Renal pelvis (tissue), 12 donors: ENCODE measurements around the gene SRCIN1. TPM values are rescaled to one million over a fixed set of nuclear protein-coding genes. Genes with fewer than 3 reads are reported as not detected.
"Not testable (repeated sequence)": the region's sequence is repeated elsewhere in the genome, so short reads cannot be mapped to it uniquely, and the experiment has no call there.

Experiments used
- DNase-seq: peaks from one replicate; pipeline ENCODE4 v3.0.0-alpha.2; 2013
- long read RNA-seq, 16 experiments: transcript quantifications; one replicate each; lab custom pipeline, GENCODE V29; 2026
- polyA plus RNA-seq, 3 donors: library from polyadenylated mRNA; unstranded; fragments of 120-200 nt; gene quantifications; one replicate each; pipeline ENCODE4 v1.2.1, GENCODE V29; 2013; ENCODE audit not compliant: insufficient read length in 3 of 3

Gene SRCIN1, protein sequence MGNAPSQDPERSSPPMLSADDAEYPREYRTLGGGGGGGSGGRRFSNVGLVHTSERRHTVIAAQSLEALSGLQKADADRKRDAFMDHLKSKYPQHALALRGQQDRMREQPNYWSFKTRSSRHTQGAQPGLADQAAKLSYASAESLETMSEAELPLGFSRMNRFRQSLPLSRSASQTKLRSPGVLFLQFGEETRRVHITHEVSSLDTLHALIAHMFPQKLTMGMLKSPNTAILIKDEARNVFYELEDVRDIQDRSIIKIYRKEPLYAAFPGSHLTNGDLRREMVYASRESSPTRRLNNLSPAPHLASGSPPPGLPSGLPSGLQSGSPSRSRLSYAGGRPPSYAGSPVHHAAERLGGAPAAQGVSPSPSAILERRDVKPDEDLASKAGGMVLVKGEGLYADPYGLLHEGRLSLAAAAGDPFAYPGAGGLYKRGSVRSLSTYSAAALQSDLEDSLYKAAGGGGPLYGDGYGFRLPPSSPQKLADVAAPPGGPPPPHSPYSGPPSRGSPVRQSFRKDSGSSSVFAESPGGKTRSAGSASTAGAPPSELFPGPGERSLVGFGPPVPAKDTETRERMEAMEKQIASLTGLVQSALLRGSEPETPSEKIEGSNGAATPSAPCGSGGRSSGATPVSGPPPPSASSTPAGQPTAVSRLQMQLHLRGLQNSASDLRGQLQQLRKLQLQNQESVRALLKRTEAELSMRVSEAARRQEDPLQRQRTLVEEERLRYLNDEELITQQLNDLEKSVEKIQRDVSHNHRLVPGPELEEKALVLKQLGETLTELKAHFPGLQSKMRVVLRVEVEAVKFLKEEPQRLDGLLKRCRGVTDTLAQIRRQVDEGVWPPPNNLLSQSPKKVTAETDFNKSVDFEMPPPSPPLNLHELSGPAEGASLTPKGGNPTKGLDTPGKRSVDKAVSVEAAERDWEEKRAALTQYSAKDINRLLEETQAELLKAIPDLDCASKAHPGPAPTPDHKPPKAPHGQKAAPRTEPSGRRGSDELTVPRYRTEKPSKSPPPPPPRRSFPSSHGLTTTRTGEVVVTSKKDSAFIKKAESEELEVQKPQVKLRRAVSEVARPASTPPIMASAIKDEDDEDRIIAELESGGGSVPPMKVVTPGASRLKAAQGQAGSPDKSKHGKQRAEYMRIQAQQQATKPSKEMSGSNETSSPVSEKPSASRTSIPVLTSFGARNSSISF
- polyA plus RNA-seq = 1 to 10 TPM; 4.2 to 6.7 (median 6.2) TPM
- long read RNA-seq, donor 1 = 0 reads
- long read RNA-seq, donor 2 = 0 reads
- long read RNA-seq, donor 3 = 0 reads
- long read RNA-seq, donor 4 = 0 reads
- long read RNA-seq, donor 5 = 0 reads
- long read RNA-seq, donor 6 = 0 reads
- long read RNA-seq, donor 7 = 0 reads
- long read RNA-seq, donor 8, partial matches to known transcripts = 0 of 1 reads
- long read RNA-seq, donor 8, other reads (novel, unspliced or antisense) = 0 of 1 reads
- long read RNA-seq, donor 9 = 0 reads
- long read RNA-seq, donor 10 = 0 reads
- long read RNA-seq, donor 11 = 0 reads
- long read RNA-seq, donor 12, partial matches to known transcripts = 53 of 60 reads
- long read RNA-seq, donor 12, other reads (novel, unspliced or antisense) = 6 of 60 reads
- long read RNA-seq, donor 13 = 0 reads
- long read RNA-seq, donor 14 = 0 reads
- long read RNA-seq, donor 15 = 0 reads
- long read RNA-seq, donor 16 = 0 reads

DNA sequence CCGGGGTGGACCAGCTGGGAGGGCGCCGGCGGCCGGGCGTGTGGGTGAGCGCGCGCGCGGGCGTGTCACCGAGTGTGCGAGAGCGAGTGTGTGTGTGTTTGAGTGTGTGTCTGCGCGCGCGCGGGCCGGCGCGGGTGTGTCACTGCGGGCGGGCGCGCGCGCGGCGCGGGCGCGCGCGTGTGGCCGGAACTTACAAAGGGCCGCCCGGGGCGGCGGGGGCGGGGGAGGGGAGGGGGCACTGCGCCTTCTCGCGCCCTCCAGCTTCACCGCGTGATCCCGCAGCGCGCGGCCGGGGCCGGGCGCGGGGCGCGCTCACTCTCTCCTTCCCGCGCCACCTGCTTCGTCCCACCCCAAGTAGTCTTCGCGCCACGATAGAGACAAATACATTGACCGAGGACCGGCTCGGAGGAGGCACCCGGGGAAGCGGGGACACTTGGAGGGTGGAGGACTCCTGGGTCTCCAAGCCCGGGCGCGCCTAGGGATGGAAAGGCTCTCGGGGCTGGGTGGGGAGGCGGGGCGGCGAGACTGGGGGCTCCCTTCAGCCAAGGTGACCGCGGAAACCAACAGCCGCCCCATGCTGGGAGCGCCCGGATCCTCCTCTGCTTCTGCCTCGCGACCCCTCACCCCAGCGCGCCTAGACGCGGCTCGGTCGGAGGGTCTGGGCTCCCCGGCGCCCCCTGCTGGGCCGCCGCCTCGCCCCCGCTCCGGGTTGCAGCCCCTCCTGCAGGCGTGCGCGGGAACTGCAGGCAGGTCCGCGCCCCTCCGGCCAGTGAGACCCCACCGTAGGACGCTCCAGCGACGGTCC lies at the start of gene SRCIN1:
SRCIN1 (minus strand) TSS at position 112 of the 805 bp plus-strand sequence. CDS start 247 bp downstream, outside the sequence.
- DNase-seq = no peak

DNA sequence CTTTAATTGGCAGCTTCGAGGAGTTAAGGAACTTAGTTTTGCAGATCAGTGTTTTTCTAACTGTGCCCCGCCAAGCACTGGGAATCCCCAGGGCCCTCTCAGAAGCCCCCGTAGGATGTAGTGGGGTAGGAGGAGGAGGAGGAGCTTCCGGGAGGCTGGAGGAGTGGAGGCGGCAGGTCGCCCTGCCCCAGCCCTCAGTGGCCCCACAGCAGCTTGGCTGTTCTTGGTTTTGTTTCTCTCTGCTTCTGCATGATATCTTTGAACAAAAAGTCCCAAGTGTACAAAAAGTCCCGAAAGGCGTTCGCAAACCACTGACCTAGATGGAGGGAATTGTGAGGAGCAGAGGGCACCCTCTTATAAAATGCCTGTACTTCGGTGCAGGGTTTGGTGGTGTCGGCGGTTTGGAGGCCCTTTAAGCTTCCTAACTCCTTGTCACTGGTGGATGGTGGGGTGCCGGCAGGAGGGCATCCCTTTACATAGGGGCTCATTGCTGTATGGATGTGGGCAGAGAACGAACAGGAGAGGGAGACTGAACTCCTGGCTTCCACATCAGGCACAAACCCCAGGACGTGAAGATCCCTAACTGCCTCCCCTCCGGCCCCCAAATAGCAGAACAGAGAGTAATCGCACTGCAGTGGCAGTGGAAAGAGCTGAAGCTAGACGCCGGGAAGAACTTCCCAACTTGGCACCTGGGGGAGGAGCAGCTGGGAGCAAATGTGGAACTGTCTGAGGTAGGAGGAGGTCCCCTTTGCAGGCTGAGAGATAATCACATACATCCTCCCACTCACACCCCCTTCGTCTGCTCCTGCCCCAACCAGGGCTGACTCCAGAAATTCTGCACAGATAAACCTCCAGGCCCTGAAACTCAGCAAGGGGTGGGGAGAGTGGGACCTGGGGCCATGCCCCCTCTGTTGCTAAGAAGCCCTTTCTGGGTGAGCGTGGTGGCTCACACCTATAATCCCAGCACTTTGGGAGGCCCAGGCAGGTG lies 49.0 kb upstream of the SRCIN1 start:
- no peak for DNase-seq

DNA sequence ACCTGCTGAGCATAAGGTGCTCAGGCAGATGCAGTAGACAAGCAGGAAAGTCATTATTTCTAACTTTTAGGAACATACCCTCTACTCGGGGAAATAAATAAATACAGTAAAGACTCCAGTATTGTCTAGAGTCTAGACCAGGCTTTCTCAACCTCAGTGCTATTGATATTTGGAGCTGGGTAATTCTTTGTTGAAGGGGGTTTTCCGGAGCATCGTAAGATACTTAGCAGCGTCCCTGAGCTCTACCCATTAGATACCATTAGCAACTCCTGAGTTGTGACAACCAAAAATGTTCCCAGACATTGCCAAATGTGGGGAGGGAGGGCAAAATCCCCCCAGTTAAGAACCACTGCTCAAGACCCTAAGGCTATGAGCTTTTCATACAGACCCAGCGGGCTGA lies 47.9 kb upstream of the SRCIN1 start:
- no peak for DNase-seq

DNA sequence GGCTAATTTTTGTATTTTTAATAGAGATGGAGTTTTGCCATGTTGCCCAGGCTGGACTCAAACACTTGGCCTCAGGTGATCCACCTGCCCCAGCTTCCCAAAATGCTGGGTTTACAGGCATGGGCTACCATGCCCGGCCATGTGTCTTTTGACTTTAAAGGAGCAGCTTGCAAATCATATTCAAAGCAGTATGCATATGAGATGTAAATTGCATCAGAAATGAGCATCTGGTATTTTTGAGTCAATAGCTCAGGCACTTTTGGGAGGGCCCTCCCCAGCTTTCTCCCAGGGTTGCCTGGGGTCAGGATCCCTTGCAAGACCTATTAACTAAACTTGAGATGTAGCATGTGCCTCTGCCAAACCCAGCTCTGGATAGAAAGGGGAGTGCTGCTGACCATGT lies 47.5 kb upstream of the SRCIN1 start:
- no peak for DNase-seq

DNA sequence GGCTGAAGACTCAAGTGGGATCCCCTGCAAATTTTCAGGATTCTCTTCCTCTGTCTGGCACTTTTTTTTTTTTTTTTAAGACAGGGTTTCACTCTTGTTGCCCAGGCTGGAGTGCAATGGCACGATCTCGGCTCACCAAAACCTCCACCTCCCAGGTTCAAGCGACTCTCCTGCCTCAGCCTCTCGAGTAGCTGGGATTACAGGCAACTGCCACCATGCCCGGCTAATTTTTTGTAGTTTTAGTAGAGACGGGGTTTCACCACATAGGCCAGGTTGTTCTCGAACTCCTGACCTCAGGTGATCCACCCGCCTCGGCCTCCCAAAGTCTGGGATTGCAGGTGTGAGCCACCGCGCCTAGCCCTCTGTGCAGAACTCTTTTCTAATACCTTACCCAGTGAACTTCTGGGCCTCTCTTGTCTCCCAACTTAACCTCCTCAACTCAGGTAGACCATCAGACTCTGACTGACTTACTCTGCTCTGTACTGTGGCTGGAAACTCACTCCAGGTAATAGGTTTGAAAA lies 45.0 kb upstream of the SRCIN1 start:
- not testable (repeated sequence) for DNase-seq

DNA sequence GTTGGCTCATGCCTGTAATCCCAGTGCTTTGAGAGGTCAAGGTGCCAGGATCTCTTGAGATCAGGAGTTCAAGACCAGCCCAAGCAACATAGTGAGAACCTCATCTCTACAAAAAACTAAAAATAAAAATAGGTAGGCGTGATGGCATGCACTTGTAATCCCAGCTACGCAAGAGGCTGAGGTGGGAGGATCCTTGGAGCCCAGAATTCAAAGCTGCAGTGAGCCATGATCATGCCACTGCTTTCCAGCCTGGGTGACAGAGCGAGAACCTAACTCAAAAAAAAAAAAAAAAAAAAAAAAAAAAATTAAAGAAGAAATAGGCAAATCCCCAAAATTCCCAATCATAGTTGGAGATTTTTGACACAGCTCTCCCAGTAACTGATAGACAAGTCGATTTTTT lies 32.2 kb upstream of the SRCIN1 start:
- no peak for DNase-seq

DNA sequence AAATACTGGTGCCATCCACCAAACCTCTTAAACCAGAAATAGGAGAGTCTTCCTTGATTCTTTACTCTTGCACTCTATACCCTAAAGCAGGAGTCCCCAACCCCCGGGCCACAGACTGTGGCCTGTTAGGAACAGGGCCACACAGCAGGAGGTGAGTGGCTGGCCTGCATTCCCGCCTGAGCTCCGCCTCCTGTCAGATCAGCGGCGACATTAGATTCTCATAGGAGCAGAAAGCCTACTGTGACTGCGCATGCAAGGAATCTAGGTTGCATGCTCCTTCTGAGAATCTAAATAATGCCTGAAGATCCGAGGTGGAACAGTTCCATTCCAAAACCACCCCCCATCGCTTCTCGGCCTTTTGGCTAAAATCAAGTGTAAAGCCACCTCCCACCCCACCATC lies 30.3 kb upstream of the SRCIN1 start:
- DNase-seq = no peak

DNA sequence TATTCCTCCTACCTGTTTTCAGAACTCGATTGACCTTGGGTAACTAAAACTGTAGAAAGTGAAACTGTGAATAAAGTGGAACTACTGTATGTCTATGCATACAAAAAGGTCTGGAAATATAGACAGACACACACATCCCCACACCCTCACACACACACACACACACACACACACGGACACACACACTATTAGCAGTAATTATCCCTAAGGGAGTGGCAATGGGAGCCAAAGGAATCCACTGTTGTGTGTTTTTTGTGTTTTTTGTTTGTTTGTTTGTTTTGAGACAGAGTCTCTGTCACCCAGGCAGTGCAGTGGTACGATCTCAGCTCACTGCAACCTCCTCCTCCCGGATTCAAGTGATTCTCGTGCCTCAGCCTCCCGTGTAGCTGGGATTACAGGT lies 26.6 kb upstream of the SRCIN1 start:
- DNase-seq = no peak

DNA sequence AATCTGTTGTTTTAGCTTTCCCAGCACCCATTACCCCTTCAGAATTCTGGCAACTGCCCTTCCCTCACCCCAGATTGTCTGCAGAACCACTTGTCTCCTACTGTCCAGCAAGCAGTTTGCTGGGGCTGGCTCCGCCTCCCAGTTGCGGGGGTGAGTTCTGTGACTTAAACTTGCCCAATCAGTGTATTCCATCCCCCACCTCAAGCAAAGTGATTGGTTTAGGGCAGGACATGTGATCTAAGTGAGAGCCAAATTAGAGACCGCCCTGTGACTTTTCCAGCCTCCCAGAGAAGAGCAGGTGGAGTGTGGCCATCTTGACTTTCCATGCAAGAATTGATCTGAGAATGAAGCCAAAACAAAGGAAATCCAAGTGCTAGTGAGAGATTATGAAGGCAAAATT lies 22.7 kb upstream of the SRCIN1 start:
- no peak for DNase-seq

DNA sequence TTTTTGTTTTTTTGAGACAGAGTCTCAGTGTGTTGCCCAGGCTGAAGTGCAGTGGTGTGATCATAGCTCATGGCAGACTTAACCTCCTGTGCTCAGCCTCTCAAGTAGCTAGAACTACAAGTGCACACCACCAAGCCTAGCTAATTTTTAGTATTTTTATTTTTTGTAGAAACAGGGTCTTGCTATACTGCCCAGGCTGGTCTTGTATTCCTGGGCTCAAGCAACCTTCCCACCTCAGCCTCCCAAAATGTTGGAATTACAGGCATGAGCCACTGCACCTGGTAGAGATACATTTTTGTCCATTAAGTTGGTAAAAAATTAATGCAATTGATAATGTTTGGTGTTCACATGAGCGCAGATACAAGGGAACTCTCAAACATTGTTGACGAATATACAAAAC lies 22.2 kb upstream of the SRCIN1 start:
- DNase-seq = no peak

DNA sequence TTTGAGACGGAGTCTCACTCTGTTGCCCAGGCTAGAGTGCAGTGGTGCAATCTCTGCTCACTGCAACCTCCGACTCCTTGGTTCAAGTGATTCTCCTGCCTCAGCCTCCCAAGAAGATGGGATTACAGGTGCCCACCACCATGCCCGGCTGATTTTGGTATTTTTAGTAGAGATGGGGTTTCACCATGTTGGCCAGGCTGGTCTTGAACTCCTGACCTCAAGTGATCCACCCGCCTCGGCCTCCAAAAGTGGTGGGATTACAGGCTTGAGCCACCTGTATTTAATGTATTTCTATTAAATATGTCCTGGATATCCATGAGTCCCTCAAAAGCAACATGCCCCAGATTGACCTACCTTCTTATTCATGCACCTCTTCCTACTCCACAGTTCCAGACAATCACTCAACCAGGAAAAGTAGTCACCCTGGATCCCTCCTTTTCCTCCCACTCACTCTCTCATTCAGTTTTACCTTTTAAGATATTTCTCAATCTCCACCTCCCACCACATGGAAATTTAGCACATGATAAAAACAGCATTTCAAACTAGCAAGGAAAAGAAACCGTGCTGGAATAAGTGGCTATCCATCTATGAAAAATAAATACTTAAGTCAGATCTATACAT lies 21.0 kb upstream of the SRCIN1 start:
- not testable (repeated sequence) for DNase-seq

DNA sequence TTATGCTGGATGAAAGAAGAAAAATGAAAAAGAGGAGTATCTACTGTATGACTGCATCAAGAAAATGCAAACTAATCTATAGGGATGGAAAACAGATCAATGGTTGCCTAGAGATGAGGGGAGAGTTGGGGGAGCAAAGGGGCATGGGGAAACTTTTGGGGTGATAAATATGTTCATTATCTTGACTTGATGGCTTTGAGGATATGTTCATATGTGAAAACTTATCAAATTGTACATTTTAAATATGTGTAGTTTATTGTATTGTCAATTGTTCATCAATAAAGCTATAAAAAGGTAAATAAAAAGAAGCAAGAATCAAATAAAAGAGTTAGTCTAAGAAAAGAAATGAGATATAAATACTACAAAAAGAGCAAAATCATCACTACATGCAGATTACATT lies 19.7 kb upstream of the SRCIN1 start:
- DNase-seq = no peak

DNA sequence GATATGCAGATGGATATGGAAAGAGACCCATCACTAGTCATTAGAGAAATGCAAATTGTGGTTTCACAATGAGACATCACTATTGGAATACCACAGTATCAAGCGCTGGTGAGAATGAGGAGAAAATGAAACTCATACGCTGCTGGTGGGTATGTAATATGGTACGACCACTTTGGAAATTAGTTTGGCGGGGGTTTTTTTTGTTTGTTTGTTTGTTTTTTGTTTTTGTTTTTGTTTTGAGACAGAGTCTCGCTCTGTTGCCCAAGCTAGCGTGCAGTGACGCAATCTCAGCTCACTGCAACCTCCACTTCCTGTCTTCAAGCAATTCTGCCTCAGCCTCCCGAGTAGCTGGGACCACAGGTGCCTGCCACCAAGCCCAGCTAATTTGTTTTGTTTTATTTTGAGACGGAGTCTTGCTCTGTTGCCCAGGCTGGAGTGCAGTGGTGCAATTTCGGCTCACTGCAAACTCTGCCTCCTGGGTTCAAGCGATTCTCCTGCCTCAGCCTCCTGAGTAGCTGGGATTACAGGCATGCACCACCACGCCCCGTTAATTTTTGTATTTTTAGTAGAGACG lies 19.1 kb upstream of the SRCIN1 start:
- not testable (repeated sequence) for DNase-seq

DNA sequence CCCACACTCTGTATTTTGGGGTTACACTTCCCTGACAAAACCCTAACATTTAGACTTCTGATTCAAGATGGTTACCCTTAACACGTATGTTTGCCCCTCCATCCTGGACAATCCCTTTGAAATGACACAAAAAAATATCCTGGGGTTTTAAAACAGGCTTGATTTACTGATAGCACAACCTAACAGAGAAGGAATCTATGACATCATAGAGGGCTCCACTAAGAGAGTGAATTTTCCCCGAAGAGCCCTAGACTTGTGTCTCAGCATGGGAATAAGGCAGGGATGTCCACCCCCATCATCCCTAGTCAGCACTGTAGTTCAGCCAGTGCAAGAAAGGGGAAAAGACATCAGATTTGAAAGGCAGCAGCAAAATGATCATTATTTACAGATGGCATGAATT lies 15.8 kb upstream of the SRCIN1 start:
- no peak for DNase-seq

DNA sequence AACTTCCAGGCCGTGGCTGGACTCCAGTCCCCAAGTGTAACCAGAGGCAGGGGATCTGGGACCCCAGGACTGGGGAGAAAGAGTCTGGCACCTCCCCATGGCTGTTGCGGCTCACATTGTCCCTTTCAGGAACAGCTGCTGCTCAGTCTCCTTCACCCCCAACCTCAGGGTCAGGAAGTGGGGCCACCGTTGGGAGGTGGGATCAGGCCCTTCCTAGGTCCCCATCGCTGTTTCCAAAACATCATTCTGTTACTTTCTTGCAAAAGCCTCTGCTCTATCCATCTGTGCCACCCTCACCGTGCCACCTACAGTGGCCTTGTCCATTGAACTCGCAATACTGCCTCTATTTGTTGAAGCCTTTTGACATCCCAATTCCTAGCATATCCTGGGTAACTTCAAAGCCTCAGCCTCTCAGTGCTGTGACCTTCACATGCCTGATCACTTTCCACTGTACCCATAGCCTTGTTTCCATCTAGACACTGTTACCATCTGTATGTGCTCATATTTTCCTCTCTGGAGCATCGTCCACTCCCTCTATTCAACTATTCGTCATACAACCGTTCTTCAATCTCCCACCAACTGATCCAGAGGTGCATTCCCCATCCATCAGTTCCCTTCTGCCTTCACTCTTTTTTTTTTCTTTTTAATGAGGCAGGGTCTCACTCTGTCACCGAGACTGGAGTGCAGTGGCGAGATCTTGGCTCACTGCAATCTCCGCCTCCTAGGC lies 15.0 kb upstream of the SRCIN1 start:
- no peak for DNase-seq

DNA sequence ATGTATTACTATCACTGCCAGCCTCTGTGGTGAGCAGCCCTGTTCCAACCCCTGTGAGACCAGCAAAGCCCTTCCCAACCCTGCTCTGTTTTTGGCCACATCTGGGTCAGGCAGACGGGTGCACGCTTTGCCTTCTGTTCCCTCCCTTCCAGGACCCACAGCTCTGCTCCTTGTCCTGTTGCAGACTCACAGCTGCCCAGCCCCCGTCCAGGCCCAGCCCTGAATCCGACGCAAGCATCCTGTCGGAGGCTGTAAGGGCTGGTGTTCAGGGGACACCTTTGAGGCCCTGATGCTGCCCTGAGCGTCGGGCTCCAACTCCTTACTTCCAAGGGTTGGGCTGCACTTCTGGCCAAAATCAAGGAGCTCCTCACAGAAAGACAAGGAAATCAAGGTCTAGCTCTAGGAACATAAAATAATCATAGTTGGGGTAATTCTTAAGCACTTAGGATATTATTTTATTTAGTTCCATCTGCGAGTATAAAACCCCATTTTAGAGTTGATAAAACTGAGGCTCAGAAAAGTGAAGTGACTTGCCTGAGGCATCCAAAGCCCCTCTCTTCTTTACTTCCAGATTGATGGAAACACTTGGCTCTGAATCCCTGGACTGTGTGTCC lies 14.3 kb upstream of the SRCIN1 start:
- DNase-seq = no peak

DNA sequence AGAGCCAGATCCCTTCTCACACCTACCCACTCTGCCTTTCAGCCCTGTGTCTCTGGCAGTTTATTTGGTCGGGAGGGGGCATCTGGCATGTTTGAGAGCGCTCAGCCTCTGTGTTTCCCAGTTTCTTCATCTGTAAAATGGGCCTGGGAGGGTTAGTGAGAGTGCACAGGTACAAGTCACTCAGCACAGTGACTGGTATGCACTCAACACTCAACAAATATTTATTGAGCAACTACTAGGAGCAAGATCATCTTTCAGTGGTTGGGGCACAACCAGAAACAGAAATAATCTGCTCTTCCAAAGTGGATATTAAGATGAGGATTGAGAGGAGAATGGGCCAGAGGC lies 13.7 kb upstream of the SRCIN1 start:
- DNase-seq = no peak
